ENCODE measurements around the gene WDR76.
"Not testable (repeated sequence)": the region's sequence is repeated elsewhere in the genome, so short reads cannot be mapped to it uniquely, and the experiment has no call there.

WDR76 gene

DNA sequence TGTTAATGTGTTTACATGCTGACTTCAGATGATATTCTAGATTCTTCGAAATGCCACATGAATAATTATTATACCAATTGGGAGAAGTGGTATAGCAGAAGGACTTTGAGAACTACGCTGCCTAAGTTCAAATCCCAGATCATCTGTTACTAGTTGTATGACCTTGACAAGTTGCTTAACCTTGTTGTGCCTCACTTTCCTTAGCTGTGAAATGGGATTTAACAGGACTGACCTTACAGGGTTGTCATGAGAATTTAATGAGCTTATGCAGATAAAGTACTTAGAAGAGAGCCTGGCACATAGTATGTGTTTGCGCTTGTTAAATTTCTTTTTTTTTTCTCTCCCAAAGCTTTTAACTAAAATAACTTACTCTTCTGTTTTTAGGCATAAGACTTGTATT is 24.4 kb downstream of the WDR76 start:
- intact Hi-C loops (cut with DNase I; ENCODE audit: low total_unique reads): no loop called here
- no peaks in the 10 kb centered on the region for H3K4me1 ChIP-seq
- peaks cover 13 to 36% (median 28%) of the 10 kb centered on the region in 3 donors for H3K36me3 ChIP-seq
- H3K27ac ChIP-seq: no peak overlapping the region
- no peaks in the 10 kb centered on the region for H3K9me3 ChIP-seq
- no peaks in the 10 kb centered on the region for H3K27me3 ChIP-seq
- no peak for DNase-seq
- TF ChIP-seq CTCF (IDR thresholded peaks at IDR 0.05): no peak
- H3K4me3 ChIP-seq: no peak overlapping the region

- no peak for DNase-seq
- no peak overlapping the region for H3K4me3 ChIP-seq
- H3K4me1 ChIP-seq: no peaks in the 10 kb centered on the region
- no peaks in the 10 kb centered on the region for H3K9me3 ChIP-seq
- peaks cover 13 to 35% (median 25%) of the 10 kb centered on the region in 3 donors for H3K36me3 ChIP-seq
- no peak overlapping the region for H3K27ac ChIP-seq
- intact Hi-C loops (cut with DNase I; ENCODE audit: low total_unique reads): no loop called here
- H3K27me3 ChIP-seq: no peaks in the 10 kb centered on the region
- no peak for TF ChIP-seq CTCF (IDR thresholded peaks at IDR 0.05)
Measured at GRCh38 chr15:43852607-43853006, 25.8 kb downstream of the WDR76 start.

GRCh38 chr15:43854801-43855200 is 28.0 kb downstream of the WDR76 start:
- H3K27me3 ChIP-seq: no peaks in the 10 kb centered on the region
- peaks cover 25 to 49% (median 41%) of the 10 kb centered on the region in 3 donors for H3K36me3 ChIP-seq
- DNase-seq: no peak
- H3K4me1 ChIP-seq: no peaks in the 10 kb centered on the region
- no peak overlapping the region for H3K27ac ChIP-seq
- H3K4me3 ChIP-seq: no peak overlapping the region
- H3K9me3 ChIP-seq: no peaks in the 10 kb centered on the region
- intact Hi-C loops (cut with DNase I; ENCODE audit: low total_unique reads): no loop called here
- no peak for TF ChIP-seq CTCF (IDR thresholded peaks at IDR 0.05)

DNA sequence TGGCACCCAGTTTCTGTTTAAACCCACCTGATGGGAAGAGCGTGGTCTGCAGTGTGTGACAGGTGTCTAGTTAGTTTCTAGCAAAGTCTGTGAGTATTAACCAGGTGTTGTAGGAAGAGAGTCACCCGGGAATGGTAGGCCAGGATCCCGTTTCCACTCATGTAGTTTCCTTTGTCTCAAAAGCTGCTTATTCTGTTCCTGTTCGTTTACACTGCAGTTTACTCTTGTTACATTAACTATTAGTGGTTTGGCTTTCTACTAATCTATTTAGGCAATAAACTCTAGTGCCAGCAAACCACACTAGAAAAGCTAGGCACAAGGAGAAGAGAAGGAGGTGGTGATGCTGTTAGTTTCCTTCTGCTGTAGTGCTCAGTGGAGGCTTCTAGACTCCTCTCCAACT is 32.7 kb downstream of the WDR76 start:
- intact Hi-C loops (cut with DNase I; ENCODE audit: low total_unique reads): no loop called here
- H3K27ac ChIP-seq: no peak overlapping the region
- H3K4me3 ChIP-seq: no peak overlapping the region
- H3K27me3 ChIP-seq: no peaks in the 10 kb centered on the region
- peaks cover 26 to 37% (median 26%) of the 10 kb centered on the region in 3 donors for H3K36me3 ChIP-seq
- H3K9me3 ChIP-seq: no peaks in the 10 kb centered on the region
- no peak for DNase-seq
- no peaks in the 10 kb centered on the region for H3K4me1 ChIP-seq
- TF ChIP-seq CTCF (IDR thresholded peaks at IDR 0.05): no peak

- peaks cover 16 to 27% (median 19%) of the 10 kb centered on the region in 3 donors for H3K36me3 ChIP-seq
- H3K27me3 ChIP-seq, H3K27ac ChIP-seq, H3K4me3 ChIP-seq, H3K4me1 ChIP-seq, DNase-seq, H3K9me3 ChIP-seq: not testable (repeated sequence)
- intact Hi-C loops (cut with DNase I; ENCODE audit: low total_unique reads): loop anchor here (10.0 kb wide), 1 partner anchor 348 kb away; no protein-coding TSS in a partner anchor
Measured at GRCh38 chr15:43866636-43867035, 39.8 kb downstream of the WDR76 start.

- Histone ChIP-seq H3K36me3 (peaks cover 16 to 27% (median 19%) of the 10 kb centered on the region in 3 donors), H3K4me1 (no peaks in the 10 kb centered on the region), H3K4me3 (no peak overlapping the region), H3K9me3 (no peaks in the 10 kb centered on the region), H3K27ac (no peak overlapping the region), H3K27me3 (no peaks in the 10 kb centered on the region)
- DNase-seq: no peak
- intact Hi-C loops (cut with DNase I; ENCODE audit: low total_unique reads): loop anchor here (10.0 kb wide), 1 partner anchor 348 kb away; no protein-coding TSS in a partner anchor
- TF ChIP-seq CTCF (IDR thresholded peaks at IDR 0.05): no peak
Measured at GRCh38 chr15:43867096-43867495, 40.3 kb downstream of the WDR76 start.

Data from tibial artery (tissue), 4 donors.